Astrocyte of the spinal cord (primary cell): ENCODE data around the gene PLPP7.

Experiments used
- DNase-seq: peaks from one replicate; pipeline ENCODE4 v3.0.0; 2011; ENCODE audit warnings: low read depth, low spot score
- H3K4me3 ChIP-seq: 2 replicates; pipeline ENCODE4 v1.5.1; 2011; ENCODE audit warnings: low read depth, mild to moderate bottlenecking, low read length, moderate library complexity
- CTCF ChIP-seq: IDR thresholded peaks from 2 replicates; pipeline ENCODE4 v1.5.1; 2012; ENCODE audit warnings: low read depth, mild to moderate bottlenecking, low read length, inconsistent platforms
- in situ Hi-C: cut with HindIII; loops from 2 replicates; pipeline ENCODE4 v1.10.0; 2017; ENCODE audit warnings: low sequenced_read_pairs

Gene PLPP7

GRCh38 chr9:131278702-131279111 lies 10.8 kb upstream of the PLPP7 start:
- no peak for DNase-seq
- no peak for TF ChIP-seq CTCF
- no peak overlapping the region for H3K4me3 ChIP-seq
- in situ Hi-C loops, result no loop called here

GRCh38 chr9:131279196-131279862 lies 10.2 kb upstream of the PLPP7 start:
- in situ Hi-C loops, result no loop called here
- no peak for TF ChIP-seq CTCF
- no peak overlapping the region for H3K4me3 ChIP-seq
- no peak for DNase-seq

GRCh38 chr9:131279863-131280570 lies 9.5 kb upstream of the PLPP7 start:
- TF ChIP-seq CTCF, result no peak
- in situ Hi-C loops, result no loop called here
- no peak for DNase-seq
- H3K4me3 ChIP-seq, result no peak overlapping the region

- no peak for TF ChIP-seq CTCF
- in situ Hi-C loops, result no loop called here
- no peak for DNase-seq
- H3K4me3 ChIP-seq, result no peak overlapping the region
Measured at GRCh38 chr9:131280660-131281059, 8.9 kb upstream of the PLPP7 start.

GRCh38 chr9:131281119-131281965 lies 8.2 kb upstream of the PLPP7 start:
- in situ Hi-C loops, result no loop called here
- no peak for DNase-seq
- no peak for TF ChIP-seq CTCF

GRCh38 chr9:131282175-131282574 lies 7.3 kb upstream of the PLPP7 start:
- in situ Hi-C loops, result no loop called here
- no peak overlapping the region for H3K4me3 ChIP-seq
- no peak for DNase-seq
- no peak for TF ChIP-seq CTCF

More at GRCh38 chr9:131281119-131281965, 8.2 kb upstream of the PLPP7 start:
- H3K4me3 ChIP-seq, result no peak overlapping the region
